ENCODE data around the gene FRAS1.

- TF ChIP-seq, protein P1, sequence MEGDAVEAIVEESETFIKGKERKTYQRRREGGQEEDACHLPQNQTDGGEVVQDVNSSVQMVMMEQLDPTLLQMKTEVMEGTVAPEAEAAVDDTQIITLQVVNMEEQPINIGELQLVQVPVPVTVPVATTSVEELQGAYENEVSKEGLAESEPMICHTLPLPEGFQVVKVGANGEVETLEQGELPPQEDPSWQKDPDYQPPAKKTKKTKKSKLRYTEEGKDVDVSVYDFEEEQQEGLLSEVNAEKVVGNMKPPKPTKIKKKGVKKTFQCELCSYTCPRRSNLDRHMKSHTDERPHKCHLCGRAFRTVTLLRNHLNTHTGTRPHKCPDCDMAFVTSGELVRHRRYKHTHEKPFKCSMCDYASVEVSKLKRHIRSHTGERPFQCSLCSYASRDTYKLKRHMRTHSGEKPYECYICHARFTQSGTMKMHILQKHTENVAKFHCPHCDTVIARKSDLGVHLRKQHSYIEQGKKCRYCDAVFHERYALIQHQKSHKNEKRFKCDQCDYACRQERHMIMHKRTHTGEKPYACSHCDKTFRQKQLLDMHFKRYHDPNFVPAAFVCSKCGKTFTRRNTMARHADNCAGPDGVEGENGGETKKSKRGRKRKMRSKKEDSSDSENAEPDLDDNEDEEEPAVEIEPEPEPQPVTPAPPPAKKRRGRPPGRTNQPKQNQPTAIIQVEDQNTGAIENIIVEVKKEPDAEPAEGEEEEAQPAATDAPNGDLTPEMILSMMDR (IDR thresholded peaks at IDR 0.05; ENCODE audit: insufficient read depth, low read depth, low read length): no peak
- no peak for TF ChIP-seq EZH2 (IDR thresholded peaks at IDR 0.05; ENCODE audit: insufficient read depth, low read length)
These were observed 367.3 kb downstream of the FRAS1 start for GRCh38 chr4:78424461-78424860.
